ENCODE results near the gene CAMKK2.
"Not testable (repeated sequence)": the region's sequence is repeated elsewhere in the genome, so short reads cannot be mapped to it uniquely, and the experiment has no call there.

CAMKK2 gene

GRCh38 chr12:121222847-121223246, 73.7 kb downstream of the CAMKK2 start:
- DNase-seq: no peak

DNA sequence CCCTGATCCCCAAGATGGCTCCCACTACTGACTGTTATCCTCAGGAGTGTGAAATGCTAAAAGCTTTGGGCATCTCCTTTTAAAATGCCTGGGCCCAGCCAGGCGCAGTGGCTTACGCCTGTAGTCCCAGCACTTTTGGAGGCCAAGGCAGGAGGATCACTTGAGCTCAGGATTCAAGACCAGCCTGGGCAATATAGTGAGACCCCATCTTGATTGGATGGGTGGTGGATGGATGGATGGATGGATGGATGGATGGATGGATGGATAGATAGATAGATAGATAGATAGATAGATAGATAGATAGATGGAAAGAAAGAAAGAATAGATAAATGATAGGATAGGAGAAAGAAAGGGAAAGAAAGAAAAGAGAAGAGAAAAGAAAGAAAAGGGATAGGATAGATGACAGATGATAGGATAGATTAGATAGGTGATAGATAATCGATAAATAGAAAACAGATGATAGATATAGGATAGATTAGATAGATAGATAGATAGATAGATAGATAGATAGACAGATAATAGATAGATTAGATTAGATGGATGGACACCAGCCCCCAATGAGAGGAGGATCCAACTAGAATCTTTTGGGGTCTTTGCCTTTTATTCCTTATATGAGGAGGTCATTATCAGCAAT, 77.0 kb downstream of the CAMKK2 start:
- no peak for DNase-seq

DNA sequence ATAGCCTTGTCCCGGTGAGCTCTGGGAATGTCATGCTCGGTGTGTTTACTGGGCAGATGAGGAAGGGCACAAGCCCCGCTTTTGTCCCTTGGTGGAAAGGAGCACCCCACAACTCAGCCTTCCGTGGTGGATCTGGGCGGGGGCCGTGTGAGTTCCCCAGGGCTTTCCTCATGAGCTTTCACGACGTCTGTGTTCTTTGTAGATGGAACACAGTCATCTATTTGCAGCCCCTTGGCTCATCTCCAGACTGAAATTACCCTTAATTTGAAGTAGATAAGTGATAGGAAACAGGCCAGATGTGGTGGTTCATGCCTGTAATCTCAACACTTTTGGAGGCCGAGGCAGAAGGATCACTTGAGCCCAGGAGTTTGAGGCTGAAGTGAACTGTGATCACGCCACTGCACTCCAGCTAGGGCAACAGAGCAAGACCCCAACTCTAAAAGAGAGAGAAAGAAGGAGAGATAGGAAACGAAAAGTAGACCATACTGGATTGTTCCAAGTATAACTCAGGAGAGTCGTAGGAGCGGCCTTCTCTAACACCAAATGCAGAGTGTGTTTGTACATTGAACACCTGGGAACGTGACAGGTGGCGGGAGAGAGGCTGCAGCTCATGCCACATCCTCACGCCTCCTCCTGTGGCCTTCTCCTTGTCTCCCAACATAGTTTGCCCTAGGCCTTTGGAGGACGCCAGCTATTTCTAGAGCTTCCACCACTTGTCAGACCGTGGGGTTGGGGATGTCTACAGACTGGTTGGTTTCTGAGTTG, 77.7 kb downstream of the CAMKK2 start:
- no peak for DNase-seq

- DNase-seq: no peak
Observed at GRCh38 chr12:121217761-121218160, 78.7 kb downstream of the CAMKK2 start.

DNA sequence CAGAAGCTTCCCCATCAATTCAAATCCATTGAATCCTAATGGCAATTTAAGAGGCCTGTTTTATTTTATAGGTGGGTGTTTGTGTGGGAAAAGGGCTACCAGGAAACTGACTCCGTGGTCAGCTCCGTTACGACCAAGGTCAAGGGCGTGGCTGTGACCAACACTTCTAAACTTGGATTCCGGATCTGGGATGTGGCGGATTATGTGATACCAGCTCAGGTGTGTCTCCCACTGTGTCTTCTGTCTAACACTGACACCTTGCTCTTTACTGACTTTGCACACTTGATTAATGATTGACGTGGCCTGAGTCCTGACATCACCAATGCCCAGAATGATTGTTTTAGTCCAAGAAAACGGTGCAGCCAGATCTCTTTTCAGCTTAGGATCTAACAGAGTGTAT, 79.4 kb downstream of the CAMKK2 start:
- DNase-seq: no peak

DNA sequence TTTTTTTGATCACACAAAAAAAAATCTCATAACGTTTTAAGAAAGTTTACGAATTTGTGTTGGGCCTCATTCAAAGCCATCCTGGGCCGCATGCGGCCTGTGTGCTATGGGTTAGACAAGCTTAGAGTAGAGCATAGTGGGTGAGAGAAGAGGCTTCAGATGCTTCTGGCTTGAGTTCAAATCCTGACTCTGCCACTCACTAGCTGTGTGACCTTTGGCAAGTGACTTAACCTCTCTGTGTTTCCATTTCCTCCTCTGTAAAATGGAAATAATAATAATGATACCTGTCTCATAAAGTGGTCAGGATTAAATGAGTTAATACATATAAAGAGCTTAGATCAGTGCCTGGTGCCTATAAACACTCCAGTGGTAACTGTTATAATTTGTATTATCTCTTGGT, 80.4 kb downstream of the CAMKK2 start:
- no peak for DNase-seq

- peak; percentile 17 to 55 for DNase-seq
Observed at GRCh38 chr12:121214855-121215745, 81.4 kb downstream of the CAMKK2 start.

DNA sequence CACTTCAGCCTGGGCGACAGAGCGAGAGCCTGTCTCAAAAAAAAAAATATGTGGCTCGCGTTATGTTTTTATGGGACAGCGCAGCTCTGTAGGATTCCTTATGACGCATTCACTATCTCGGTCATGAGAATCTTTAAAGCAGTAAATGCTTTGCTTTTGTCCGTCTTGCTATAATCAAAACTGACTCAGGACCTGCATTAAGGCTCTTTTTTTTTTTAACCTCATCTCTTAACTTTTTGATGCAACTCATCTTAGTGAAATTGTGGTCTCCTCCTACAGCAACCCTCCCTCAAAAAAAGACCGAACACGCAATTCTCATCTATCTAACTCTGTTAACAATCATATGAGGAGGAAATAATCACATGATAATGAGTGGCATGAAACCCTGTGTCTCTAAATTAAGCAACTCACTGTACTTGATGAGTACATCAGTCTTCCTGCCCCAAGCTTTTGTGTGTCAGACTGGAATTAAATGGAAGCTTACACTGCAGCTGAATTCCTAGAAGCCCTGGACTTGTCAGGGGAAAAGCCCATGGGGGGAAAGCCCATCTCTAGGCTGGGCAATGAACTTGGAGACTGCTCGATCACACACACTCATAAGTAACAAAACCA, 82.2 kb downstream of the CAMKK2 start:
- peak in 1 of 2 donors; percentile 68 for DNase-seq

- DNase-seq: no peak
Observed at GRCh38 chr12:121212875-121213274, 83.6 kb downstream of the CAMKK2 start.

GRCh38 chr12:121209624-121210572, 86.6 kb downstream of the CAMKK2 start, which contains the start of gene P2RX4:
P2RX4 (plus strand) TSS chr12:121210129; CDS start chr12:121210165, 36 bp downstream.
- DNase-seq: peak; percentile 66 to 74

DNA sequence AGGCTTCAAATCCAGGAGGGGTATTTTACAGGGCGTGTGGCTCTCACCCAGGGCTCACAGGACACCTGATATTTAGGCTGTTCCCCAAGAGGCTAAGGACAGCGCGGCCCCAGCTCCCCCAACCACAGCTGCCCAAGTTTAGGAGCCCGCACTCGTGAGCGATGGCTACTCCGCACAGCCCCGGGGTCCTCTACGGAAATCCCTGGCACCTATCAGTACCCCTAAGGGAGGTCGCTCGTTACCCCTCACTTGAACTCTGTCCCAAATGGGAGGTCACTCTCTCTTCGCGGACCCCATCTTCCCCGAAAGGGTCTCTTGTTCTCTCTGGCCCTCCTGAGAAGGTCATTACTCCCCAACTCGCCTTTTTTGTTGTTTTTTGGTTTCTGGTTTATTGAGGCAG, 87.3 kb downstream of the CAMKK2 start:
- DNase-seq: no peak

DNA sequence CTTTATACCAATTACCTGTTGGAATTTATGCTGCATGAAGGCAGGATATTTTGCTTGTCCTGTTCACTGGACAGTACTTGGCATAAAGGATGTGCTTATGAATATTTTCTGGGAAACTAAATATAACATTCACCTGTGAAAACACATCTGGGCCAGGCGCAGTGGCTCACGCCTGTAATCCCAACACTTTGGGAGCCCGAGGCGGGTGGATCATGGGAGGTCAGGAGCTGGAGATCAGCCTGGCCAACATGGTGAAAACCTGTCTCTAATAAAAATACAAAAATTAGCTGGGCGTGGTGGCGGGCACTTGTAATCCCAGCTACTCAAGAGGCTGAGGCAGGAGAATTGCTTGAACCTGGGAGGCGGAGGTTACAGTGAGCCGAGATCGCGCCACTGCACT, 87.9 kb downstream of the CAMKK2 start:
- DNase-seq: not testable (repeated sequence)

GRCh38 chr12:121205491-121205890, 91.0 kb downstream of the CAMKK2 start:
- DNase-seq: no peak

DNA sequence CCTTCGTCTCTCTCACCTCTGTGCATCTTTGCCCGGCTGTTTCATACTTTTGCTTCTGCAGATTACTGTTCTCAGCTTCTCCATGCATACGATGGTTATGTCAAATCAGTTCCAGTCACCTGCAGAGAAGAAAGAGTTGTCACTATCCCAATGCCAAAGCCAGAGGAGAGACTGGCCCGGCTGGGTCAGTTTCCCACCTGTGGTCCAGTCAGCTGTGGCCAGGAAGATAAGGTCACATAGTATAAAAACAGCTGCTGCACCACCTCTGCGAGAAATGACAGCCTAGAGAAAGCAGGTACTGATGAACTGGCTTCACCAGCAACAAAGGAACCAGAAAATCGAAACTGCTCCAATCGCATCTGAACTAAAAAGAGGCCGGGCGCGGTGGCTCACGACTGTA, 93.0 kb downstream of the CAMKK2 start:
- no peak for DNase-seq

DNA sequence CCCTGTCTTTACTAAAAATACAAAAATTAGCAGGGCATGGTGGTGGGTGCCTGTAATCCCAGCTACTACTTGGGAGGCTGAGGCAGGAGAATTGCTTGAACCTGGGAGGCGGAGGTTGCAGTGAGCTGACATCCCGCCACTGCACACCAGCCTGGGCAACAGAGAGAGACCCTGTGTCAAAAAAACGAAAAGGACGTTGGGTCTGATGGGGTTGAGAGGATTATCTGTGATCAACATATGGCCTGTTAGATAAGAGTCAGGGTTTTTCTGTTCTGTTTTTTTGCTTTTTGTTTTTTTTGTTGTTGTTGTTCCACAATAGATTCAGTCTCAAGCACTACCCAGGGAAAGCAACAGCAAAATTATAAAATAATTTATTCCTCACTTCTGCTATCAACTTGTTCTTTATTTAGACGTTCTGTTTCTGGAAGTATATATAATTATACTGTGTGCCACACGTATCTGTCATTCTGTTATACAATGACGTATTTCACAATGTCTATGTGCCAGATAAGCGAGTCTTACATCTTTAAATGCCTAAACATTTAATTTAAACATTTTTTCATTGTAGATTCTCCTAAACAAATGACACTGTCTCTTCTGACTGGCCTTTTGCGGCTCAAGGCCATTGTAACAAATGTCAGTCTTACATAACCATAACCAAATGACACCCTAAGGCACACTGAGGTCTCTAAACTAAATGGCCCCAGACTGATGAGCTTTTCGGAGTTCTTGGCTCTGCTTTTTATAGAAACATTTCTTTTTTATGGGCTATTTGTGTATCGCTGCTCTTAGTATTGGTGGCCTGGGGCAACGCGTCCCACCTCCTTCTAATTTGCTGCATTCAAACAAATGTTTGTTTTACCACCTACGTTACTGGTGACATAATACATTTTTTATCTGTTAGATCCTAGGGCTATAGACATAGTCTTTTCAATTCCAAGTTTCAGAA, 93.8 kb downstream of the CAMKK2 start:
- DNase-seq: no peak

GRCh38 chr12:121201140-121201539, 95.4 kb downstream of the CAMKK2 start:
- DNase-seq: not testable (repeated sequence)

DNA sequence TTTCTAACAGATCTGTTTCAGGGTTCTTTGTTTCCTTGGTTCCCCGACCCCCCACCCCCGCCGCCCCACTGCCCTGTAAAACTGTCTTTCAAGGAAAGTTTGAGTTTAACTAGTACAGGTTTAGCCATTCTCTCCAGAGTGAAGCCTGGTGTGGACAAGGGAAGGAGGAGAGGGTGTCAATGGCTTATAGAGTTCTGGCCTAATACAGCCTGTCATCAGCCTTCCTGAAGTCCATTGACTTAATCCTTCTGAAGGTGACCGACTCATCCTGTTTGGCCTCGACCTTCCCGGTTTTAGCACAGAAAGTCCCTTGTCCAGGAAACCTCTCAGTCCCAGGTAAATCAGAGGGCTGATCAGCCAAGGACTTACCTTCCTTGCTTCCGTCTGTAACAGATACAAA, 97.6 kb downstream of the CAMKK2 start:
- DNase-seq: no peak

DNA sequence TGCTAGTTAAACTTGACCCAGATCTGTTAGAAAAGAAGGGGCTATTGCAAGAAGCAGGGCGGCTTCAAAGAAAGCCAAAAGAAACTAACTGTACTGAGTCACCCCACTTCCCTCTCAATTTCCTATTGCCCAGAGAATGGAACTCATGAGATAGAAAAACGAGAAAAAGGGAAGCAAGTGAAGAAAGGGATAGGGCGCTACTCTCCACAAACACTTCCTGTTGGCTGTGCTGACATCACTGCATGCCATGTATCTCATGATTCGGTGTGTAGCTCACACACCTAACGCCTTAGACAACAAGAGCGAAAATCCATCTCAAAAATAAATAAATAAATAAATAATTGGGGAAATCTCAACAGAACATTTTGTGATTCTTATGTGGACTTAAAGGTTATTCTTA, 99.6 kb downstream of the CAMKK2 start:
- DNase-seq: peak; percentile 4 to 95

- no peak for DNase-seq
Observed at GRCh38 chr12:121191151-121191550, 105.4 kb downstream of the CAMKK2 start.

GRCh38 chr12:121190523-121191031, 105.9 kb downstream of the CAMKK2 start:
- no peak for DNase-seq

Data from bone marrow (tissue), 2 donors.